ENCODE data around the gene PILRA. TPM values are rescaled to one million over a fixed set of nuclear protein-coding genes. Genes with fewer than 3 reads are reported as not detected.

The PILRA gene
- total RNA-seq, 1 donor from 2014 or later = 1.6 TPM

DNA sequence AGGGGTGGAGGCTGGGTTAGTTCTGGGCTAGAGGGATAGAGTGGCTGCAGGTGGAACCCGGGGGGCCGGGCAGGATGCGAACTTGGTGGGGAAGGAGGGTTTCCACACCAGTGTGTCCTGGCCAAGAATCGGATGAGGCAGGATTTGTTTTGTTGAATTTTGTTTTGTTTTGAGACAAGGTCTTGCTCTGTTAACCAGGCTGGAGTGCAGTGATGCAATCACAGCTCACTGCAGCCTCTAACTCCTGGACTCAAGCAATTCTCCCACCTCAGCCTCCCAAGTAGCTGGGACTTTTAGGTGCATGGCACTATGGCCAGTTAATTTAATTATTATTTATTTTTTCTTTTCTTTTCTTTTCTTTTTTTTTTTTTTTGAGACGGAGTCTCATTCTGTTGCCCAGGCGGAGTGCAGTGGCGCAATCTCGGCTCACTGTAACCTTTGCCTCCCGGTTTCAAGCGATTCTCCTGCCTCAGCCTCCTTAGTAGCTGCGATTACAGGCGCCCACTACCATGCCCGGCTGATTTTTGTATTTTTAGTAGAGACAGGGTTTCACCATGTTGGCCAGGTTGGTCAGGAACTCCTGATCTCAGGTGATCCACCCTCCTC is 76.0 kb downstream of the PILRA start:
- H3K4me1 ChIP-seq (ENCODE audit: control insufficient read depth in 3 of 3, insufficient read depth in 3 of 3, low read length in 3 of 3) = peaks cover 8 to 11% (median 9%) of the 10 kb centered on the region in 3 donors
- H3K36me3 ChIP-seq (ENCODE audit: control insufficient read depth in 3 of 3, insufficient read depth in 3 of 3, low read length in 3 of 3) = no peaks in the 10 kb centered on the region
- no peaks in the 10 kb centered on the region for H3K9me3 ChIP-seq (ENCODE audit: control insufficient read depth in 3 of 3, low read length in 3 of 3)
- no peak overlapping the region for H3K27ac ChIP-seq (ENCODE audit: low read depth, low read length)
- H3K9ac ChIP-seq (ENCODE audit: low read depth in 1 of 3, low read length in 3 of 3) = no peak overlapping the region
- H3K27me3 ChIP-seq (ENCODE audit: control insufficient read depth in 3 of 3, insufficient read depth in 3 of 3, low read length in 3 of 3) = no peaks in the 10 kb centered on the region
- no peak overlapping the region for H3K4me3 ChIP-seq (ENCODE audit: low read length in 3 of 3)

Small RNAs within 50 kb of the gene (small RNA-seq; reads per million reads assigned to genes)
- gene RF00019 = not detected

Other genes starting within 250 kb of the PILRA start
- 1.0 TPM for gene MBLAC1, start 246.5 kb upstream of the PILRA start, total RNA-seq
- gene LAMTOR4, start 224.6 kb upstream of the PILRA start, total RNA-seq = 73.1 TPM
- gene TRAPPC14, start 214.8 kb upstream of the PILRA start, total RNA-seq = 2.6 TPM
- 2.1 TPM for gene GAL3ST4, start 204.9 kb upstream of the PILRA start, total RNA-seq
- 5.2 TPM for gene GPC2, start 196.1 kb upstream of the PILRA start, total RNA-seq
- 0.52 TPM for gene STAG3, start 195.6 kb upstream of the PILRA start, total RNA-seq
- gene PVRIG, start 153.5 kb upstream of the PILRA start, total RNA-seq = not detected
- gene SPDYE3, start 65.8 kb upstream of the PILRA start, total RNA-seq = not detected
- 4.2 TPM for gene PILRB, start 15.4 kb upstream of the PILRA start, total RNA-seq
- 3.1 TPM for gene ZCWPW1, start 55.2 kb downstream of the PILRA start, total RNA-seq
- 30.8 TPM for gene MEPCE, start 56.3 kb downstream of the PILRA start, total RNA-seq
- 5.2 TPM for gene PPP1R35, start 63.0 kb downstream of the PILRA start, total RNA-seq
- not detected for gene SPACDR, start 90.8 kb downstream of the PILRA start, total RNA-seq
- gene TSC22D4, start 105.7 kb downstream of the PILRA start, total RNA-seq = 13.6 TPM
- 3.1 TPM for gene NYAP1, start 110.4 kb downstream of the PILRA start, total RNA-seq
- 3.1 TPM for gene AGFG2, start 165.7 kb downstream of the PILRA start, total RNA-seq
- not detected for gene SAP25, start 200.4 kb downstream of the PILRA start, total RNA-seq
- 6.3 TPM for gene LRCH4, start 212.6 kb downstream of the PILRA start, total RNA-seq
- 1.0 TPM for gene FBXO24, start 212.8 kb downstream of the PILRA start, total RNA-seq
- 91.9 TPM for gene PCOLCE, start 228.9 kb downstream of the PILRA start, total RNA-seq
- gene MOSPD3, start 239.1 kb downstream of the PILRA start, total RNA-seq = 2.6 TPM